HG03039 (cell line): ENCODE results near the gene MEGF6.
"Not testable (repeated sequence)": the region's sequence is repeated elsewhere in the genome, so short reads cannot be mapped to it uniquely, and the experiment has no call there.

Experiments used
- ATAC-seq: cut with Tn5 transposase; IDR thresholded peaks from one replicate; pipeline ENCODE4 v1.9.1; 2021; ENCODE audit warnings: mild to moderate bottlenecking, moderate library complexity; ENCODE audit not compliant: unreplicated experiment

MEGF6 gene

DNA sequence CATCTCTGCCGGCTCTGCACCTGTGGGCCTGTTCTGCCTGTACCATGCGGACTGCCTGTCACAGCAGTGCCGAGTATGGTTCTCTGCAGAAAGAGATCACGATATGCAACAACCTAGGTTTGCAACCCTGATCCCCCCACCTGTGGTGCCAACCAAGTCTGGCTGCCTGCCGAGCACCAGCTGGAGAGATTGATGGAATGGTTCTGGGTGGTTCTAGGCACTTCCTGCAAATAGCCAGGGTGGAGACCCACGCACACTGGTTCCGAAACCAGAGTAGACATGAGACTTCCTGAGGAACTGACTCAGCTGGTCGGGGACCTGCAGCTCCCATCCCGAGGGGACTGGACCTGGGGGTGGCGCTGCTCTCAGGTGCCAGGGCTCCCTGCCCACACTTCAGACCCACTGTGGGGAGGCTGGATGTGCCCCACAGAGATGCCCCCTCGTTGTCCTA lies 18.9 kb upstream of the MEGF6 start:
- no peak for ATAC-seq

- ATAC-seq: no peak
Observed at GRCh38 chr1:3629561-3630160, 18.4 kb upstream of the MEGF6 start.

- ATAC-seq: no peak
Observed at GRCh38 chr1:3628445-3628844, 17.1 kb upstream of the MEGF6 start.

DNA sequence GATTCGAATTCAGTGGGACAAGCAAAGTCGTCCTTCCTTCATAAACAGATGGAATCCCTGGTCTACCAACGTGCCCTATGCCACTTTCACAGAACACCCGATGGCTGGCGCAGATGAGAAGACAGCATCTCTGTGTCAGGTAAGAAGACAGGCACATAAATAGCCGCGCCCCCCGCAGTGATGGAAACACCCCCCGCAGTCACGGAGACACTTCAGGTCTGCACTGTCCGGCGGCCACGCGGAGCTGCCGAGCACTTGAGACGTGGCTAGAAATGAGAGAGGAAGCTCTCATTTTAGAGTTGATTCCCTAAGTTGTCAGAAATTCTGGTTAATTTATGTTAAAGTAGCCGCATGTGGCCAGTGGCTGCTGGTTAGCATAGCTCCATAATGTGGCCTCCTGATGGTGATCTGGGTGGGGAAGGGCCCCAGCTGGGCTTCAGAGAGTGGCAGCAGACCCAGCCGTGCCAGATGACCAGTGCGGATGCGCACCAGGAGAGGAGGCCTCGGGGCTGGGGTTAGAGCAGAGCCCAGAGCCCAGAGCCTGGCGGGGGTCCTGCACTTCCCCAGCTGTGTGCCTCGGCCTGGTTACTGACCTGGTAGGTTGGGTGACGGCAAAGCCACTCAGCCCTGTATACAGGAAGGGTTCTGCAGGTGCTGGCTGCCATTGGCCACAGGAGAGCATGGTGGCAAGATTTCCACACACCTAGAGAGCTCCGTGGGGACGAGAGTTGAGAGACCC lies 16.4 kb upstream of the MEGF6 start:
- ATAC-seq: no peak

GRCh38 chr1:3626025-3626424 lies 14.7 kb upstream of the MEGF6 start:
- ATAC-seq: no peak

GRCh38 chr1:3625151-3625907 lies 14.0 kb upstream of the MEGF6 start:
- peak; percentile 4 for ATAC-seq

DNA sequence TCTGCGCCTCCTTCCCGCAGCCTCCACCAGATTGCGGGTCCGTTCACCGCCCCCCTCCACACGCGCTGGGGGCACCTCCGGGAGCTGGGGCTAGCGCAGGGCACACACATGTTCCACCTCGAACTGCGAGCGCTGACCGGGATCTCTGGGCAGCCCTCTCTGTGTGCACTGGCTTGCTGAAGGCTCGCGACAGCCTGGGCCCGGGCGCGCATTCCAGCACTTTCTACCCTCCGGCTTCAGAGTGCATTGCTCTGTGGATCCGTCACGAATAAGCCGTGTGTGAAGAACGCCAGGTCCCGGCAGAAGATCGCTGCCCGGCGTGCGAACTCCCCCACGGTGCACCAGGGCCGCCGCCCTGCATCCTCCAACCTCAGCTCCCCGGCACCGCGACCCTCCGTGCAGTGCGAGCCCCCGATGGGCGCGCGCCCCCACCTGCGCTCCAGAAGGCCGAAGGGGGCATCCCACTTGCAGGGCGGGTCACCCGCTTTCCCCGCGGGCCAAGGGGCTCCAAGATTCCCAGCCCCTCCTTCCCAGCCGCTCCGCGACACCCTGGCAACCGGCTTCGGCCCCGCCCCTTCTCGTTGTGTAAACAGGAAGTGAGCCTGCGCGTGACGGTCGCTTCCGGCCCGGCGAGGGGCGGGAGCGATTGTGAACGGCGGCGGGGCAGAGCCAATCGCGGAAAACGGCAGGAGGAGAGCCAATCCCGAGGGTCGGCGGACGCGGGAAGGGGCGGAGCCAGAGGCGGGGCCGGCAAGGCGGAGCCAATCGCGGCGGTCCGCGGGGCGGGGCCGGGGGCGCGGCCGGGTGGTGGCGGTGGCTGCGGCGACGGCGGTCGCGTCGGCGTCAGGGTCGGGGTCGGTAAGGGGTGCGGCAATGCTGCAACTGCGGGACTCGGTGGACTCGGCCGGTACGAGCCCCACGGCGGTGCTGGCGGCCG lies 13.2 kb upstream of the MEGF6 start, which contains the start of gene TPRG1L:
TSS of gene TPRG1L (plus strand) at position 816 of the 937 bp plus-strand sequence. CDS start at position 874, 58 bp downstream.
- peak; percentile 93 for ATAC-seq

GRCh38 chr1:3623441-3624199 lies 12.3 kb upstream of the MEGF6 start:
- no peak for ATAC-seq

- not testable (repeated sequence) for ATAC-seq
Observed at GRCh38 chr1:3622102-3622501, 10.8 kb upstream of the MEGF6 start.

DNA sequence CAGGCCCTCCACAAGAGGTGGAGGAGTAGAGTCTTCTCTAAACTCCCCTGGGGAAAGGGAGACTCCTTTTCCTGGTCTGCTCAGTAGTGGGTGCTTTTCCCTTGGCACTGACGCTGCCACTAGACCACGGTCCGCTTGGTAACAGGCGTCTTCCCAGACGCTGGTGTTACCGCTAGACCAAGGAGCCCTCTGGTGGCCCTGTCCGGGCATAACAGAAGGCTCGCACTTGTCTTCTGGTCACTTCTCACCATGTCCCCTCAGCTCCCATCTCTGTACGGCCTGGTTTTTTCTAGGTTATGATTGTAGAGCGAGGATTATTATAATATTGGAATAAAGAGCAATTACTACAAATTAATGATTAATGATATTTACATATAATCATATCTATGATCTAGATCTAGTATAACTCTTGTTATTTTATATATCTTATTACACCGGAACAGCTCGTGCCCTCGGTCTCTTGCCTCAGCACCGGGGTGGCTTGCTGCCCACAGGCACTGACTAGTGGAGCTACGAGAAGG lies 9.9 kb upstream of the MEGF6 start:
- ATAC-seq: not testable (repeated sequence)

DNA sequence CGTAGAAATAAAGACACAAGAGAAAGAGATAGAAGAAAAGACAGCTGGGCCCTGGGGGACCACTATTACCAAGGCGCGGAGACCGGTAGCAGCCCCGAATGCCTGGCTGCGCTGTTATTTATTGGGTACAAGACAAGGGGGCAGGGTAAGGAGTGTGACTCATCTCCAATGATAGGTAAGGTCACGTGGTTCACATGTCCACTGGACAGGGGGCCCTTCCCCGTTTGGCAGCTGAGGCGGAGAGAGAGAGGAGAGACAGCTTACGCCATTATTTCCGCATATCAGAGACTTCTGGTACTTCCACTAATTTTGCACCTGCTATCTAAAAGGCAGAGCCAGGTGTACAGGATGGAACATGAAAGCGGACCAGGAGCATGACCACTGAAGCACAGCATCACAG lies 9.4 kb upstream of the MEGF6 start:
- ATAC-seq: no peak

- no peak for ATAC-seq
Observed at GRCh38 chr1:3618881-3619671, 7.8 kb upstream of the MEGF6 start.

DNA sequence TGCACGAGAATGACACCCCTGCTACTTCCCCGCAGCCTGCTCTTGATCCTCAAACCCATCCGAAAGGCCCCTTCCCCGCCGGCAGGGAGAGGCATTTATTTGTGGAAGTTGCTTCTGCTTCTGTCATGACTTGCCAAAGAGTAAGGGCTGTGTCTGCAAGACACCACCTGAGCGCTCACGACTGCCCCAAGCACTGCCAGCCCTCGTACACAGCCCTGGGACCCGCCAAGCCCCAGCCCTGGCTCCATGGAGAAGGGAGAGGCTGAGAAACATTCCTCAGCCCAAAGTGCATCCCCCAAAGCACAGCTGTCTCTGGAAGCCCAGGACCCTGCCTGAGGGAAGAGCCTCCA lies 7.2 kb upstream of the MEGF6 start:
- no peak for ATAC-seq

GRCh38 chr1:3617806-3618345 lies 6.6 kb upstream of the MEGF6 start:
- no peak for ATAC-seq

DNA sequence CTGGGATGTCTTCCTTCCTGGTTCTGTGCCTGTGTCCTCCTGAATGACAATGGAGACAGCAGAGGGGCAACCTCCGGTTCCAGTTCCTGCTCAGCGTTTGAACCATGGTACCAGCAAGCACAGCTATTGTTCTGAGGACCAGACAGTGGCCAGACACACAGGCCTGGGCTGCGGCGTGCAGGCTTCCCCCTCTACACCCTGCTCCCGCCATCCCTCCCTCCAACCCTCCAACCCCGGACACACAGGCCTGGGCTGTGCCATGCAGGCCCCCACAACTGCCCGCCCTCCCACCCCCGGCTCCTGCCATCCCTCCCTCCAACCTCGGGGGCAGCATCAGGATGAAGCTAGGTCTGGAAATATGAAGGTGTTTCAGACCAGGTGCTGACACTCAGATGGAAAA lies 5.6 kb upstream of the MEGF6 start:
- ATAC-seq: no peak

GRCh38 chr1:3614755-3615742 lies 3.7 kb upstream of the MEGF6 start:
- no peak for ATAC-seq

DNA sequence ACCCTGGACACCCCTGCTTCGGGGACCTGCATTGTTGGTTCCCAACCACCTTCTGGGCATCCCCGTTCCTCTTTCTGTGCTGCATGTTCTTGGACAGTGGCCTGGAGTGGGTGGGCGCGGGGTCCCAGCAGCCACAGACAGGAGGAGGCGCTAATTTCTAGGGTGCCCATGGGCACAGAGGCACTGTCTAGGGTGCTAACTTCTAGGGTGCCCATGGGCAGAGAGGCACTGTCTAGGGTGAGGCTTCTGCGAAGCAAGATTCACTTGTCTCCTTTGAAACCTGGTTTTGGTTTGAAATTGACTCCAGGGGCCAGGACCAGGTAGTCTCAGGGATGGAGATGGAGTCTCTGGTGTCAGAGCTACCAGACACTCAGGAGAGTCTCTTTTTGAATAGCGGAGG lies 815 bp upstream of the MEGF6 start:
- no peak for ATAC-seq
